Choroid plexus epithelial cell (primary cell): ENCODE measurements around the gene C10orf67.
A peak's percentile ranks its signal among the peaks of the same experiment; 100 is the strongest.

ENCODE experiments used
- DNase-seq: peaks from one replicate; pipeline ENCODE4 v3.0.0-alpha.2; 2010; ENCODE audit warnings: low read depth
- H3K4me3 ChIP-seq: 2 replicates; pipeline ENCODE4 v1.5.1; 2011; ENCODE audit warnings: low read depth, mild to moderate bottlenecking, control low read depth, low read length, moderate library complexity
- CTCF ChIP-seq: conservative IDR thresholded peaks from 2 replicates; pipeline ENCODE4 v1.5.1; 2011; ENCODE audit warnings: low read depth, mild to moderate bottlenecking, control low read depth, inconsistent platforms, low read length, moderate library complexity

The C10orf67 gene

GRCh38 chr10:23337616-23338015 is 7.0 kb downstream of the C10orf67 start:
- DNase-seq, result no peak
- no peak for TF ChIP-seq CTCF
- no peak overlapping the region for H3K4me3 ChIP-seq

- no peak overlapping the region for H3K4me3 ChIP-seq
- DNase-seq, result peak; percentile 91
- no peak for TF ChIP-seq CTCF
These were observed 12.9 kb downstream of the C10orf67 start for GRCh38 chr10:23331567-23332301.

- TF ChIP-seq CTCF, result no peak
- no peak for DNase-seq
- H3K4me3 ChIP-seq, result no peak overlapping the region
These were observed 13.6 kb downstream of the C10orf67 start for GRCh38 chr10:23330948-23331347.

GRCh38 chr10:23326544-23327307 is 17.9 kb downstream of the C10orf67 start:
- TF ChIP-seq CTCF, result no peak
- no peak overlapping the region for H3K4me3 ChIP-seq
- peak; percentile 56 for DNase-seq

- no peak overlapping the region for H3K4me3 ChIP-seq
- peak; percentile 21 for TF ChIP-seq CTCF
- DNase-seq, result peak; percentile 13
These were observed 19.5 kb downstream of the C10orf67 start for GRCh38 chr10:23325132-23325531.

- no peak overlapping the region for H3K4me3 ChIP-seq
- TF ChIP-seq CTCF, result no peak
- DNase-seq, result no peak
These were observed 20.2 kb downstream of the C10orf67 start for GRCh38 chr10:23324351-23324750.

GRCh38 chr10:23322082-23322481 is 22.5 kb downstream of the C10orf67 start:
- H3K4me3 ChIP-seq, result no peak overlapping the region
- no peak for TF ChIP-seq CTCF
- DNase-seq, result no peak
